GM23248 (cell line): ENCODE results near the gene WWOX. TPM values are rescaled to one million over a fixed set of nuclear protein-coding genes. Genes with fewer than 3 reads are reported as not detected.
"Not testable (repeated sequence)": the region's sequence is repeated elsewhere in the genome, so short reads cannot be mapped to it uniquely, and the experiment has no call there.

ENCODE experiments used
- DNase-seq: peaks from one replicate; pipeline ENCODE4 v3.0.0-alpha.2; 2015
- H2AFZ ChIP-seq: fragments of 200-600 bp; sonication (generic); 2 replicates; pipeline ENCODE4 v1.6.1; 2016; ENCODE audit warnings: antibody characterized with exemption
- H3F3A ChIP-seq: fragments of 200-600 bp; sonication (generic); 2 replicates; pipeline ENCODE4 v1.6.1; 2016; ENCODE audit warnings: mild to moderate bottlenecking, antibody characterized with exemption, mixed run types; ENCODE audit not compliant: insufficient read depth
- H3K27ac ChIP-seq: fragments of 200-600 bp; sonication (generic); 2 replicates; pipeline ENCODE4 v1.5.1; 2016; ENCODE audit warnings: mild to moderate bottlenecking
- H3K27me3 ChIP-seq: fragments of 200-600 bp; sonication (generic); replicated peaks from 2 replicates; pipeline ENCODE4 v1.6.1; 2016; ENCODE audit warnings: mild to moderate bottlenecking; ENCODE audit not compliant: insufficient read depth
- H3K36me3 ChIP-seq: fragments of 200-600 bp; sonication (generic); 2 replicates; pipeline ENCODE4 v1.6.1; 2016; ENCODE audit warnings: low read depth, mild to moderate bottlenecking
- H3K4me1 ChIP-seq: fragments of 200-600 bp; sonication (generic); 2 replicates; pipeline ENCODE4 v1.6.1; 2016; ENCODE audit warnings: mild to moderate bottlenecking; ENCODE audit not compliant: insufficient read depth
- H3K4me2 ChIP-seq: fragments of 200-600 bp; sonication (generic); one replicate; pipeline ENCODE4 v1.6.1; 2016; ENCODE audit warnings: mild to moderate bottlenecking; ENCODE audit not compliant: unreplicated experiment
- H3K4me3 ChIP-seq: fragments of 200-600 bp; sonication (generic); 2 replicates; pipeline ENCODE4 v1.5.1; 2016; ENCODE audit warnings: mild to moderate bottlenecking
- H3K79me2 ChIP-seq: fragments of 200-600 bp; sonication (generic); 2 replicates; pipeline ENCODE4 v1.6.1; 2016; ENCODE audit warnings: mild to moderate bottlenecking; ENCODE audit not compliant: insufficient read depth
- H3K9ac ChIP-seq: fragments of 200-600 bp; sonication (generic); 2 replicates; pipeline ENCODE4 v1.6.1; 2016; ENCODE audit warnings: mild to moderate bottlenecking
- H3K9me2 ChIP-seq: fragments of 200-600 bp; sonication (generic); 2 replicates; pipeline ENCODE4 v1.6.1; 2016; ENCODE audit warnings: mixed run types, mild to moderate bottlenecking, moderate library complexity; ENCODE audit not compliant: insufficient read depth
- H3K9me3 ChIP-seq: fragments of 200-600 bp; sonication (generic); one replicate; pipeline ENCODE4 v1.6.1; 2017; ENCODE audit warnings: low read depth
- H4K20me1 ChIP-seq: fragments of 200-600 bp; sonication (generic); 2 replicates; pipeline ENCODE4 v1.6.0; 2016; ENCODE audit not compliant: insufficient read depth
- EZH2 ChIP-seq: fragments of 200-600 bp; sonication (generic); IDR thresholded peaks from 2 replicates; pipeline ENCODE4 v1.6.1; 2018; ENCODE audit warnings: antibody characterized with exemption, mild to moderate bottlenecking; ENCODE audit not compliant: insufficient read depth, poor library complexity, severe bottlenecking
- EZH2phosphoT487 ChIP-seq: fragments of 200-600 bp; sonication (generic); IDR thresholded peaks from 2 replicates; pipeline ENCODE4 v1.6.1; 2018; ENCODE audit warnings: antibody characterized with exemption, moderate library complexity, mild to moderate bottlenecking, low read depth; ENCODE audit not compliant: insufficient read depth
- WGBS, 2 experiments: methylation state at CpG; one replicate each; pipeline ENCODE4 v1.1.6; 2015 to 2017; ENCODE audit warnings: low lambda C conversion rate in 2 of 2, low coverage in 1 of 2; ENCODE audit errors: missing lambda C conversion rate in 2 of 2; 5-methylcytosine and 5-hydroxymethylcytosine counted together
- in situ Hi-C: fragments of 300-500 bp; cut with MboI; formaldehyde crosslinking; loops from 2 replicates; pipeline ENCODE4 v1.15.0; 2020
- polyA plus RNA-seq: library from polyadenylated mRNA; unstranded; fragments of >200 nt; fragmentation: Nextera tagmentation; extraction: Ambion mirVana; gene quantifications from 2 replicates; pipeline ENCODE4 v1.2.1, GENCODE V29; 2016
- total RNA-seq: library from RNA; depleted of rRNA; stranded (reverse); fragments of >200 nt; shearing (Covaris generic); gene quantifications from 2 replicates; pipeline ENCODE4 v1.2.3, GENCODE V29; 2014

WWOX gene
- total and polyA plus RNA-seq, 2 experiments from 2014 or later: 4.5 to 6.6 TPM

GRCh38 chr16:79218351-79218750 lies 1118.9 kb downstream of the WWOX start:
- H3K27me3 ChIP-seq: no peaks in the 10 kb centered on the region
- H3K27ac ChIP-seq: no peak overlapping the region
- H3K4me1 ChIP-seq: no peaks in the 10 kb centered on the region
- no peaks in the 10 kb centered on the region for H3K9me2 ChIP-seq
- H4K20me1 ChIP-seq: no peaks in the 10 kb centered on the region
- DNase-seq: no peak
- H3K9me3 ChIP-seq: no peaks in the 10 kb centered on the region
- in situ Hi-C loops: no loop called here
- no peak overlapping the region for H3K4me3 ChIP-seq
- no peak for TF ChIP-seq EZH2
- no peak for TF ChIP-seq EZH2phosphoT487
- H3K79me2 ChIP-seq: no peaks in the 10 kb centered on the region
- H3K9ac ChIP-seq: no peak overlapping the region
- no peaks in the 10 kb centered on the region for H3K36me3 ChIP-seq
- H3K4me2 ChIP-seq: no peak overlapping the region
- 24 to 41% methylated on average over 1 of the region's 1 CpG for WGBS, 2 experiments
- H2AFZ ChIP-seq: no peak overlapping the region
- H3F3A ChIP-seq: no peaks in the 10 kb centered on the region

DNA sequence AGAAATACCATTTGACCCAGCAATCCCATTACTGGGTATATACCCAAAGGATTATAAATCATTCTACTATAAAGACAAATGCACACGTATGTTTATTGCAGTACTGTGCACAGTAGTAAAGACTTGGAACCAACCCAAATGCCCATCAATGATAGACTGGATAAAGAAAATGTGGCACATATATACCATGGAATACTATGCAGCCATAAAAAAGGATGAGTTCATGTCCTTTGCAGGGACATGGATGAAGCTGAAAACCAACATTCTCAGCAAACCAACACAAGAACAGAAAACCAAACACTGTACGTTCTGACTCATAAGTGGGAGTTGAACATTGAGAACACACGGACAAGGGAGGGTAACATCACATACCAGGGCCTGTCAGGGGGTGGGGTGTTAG lies 1126.5 kb downstream of the WWOX start:
- H3K27me3 ChIP-seq, H3K79me2 ChIP-seq, H2AFZ ChIP-seq, DNase-seq, H3K4me1 ChIP-seq, H3K9me2 ChIP-seq, in situ Hi-C loops, H4K20me1 ChIP-seq, H3F3A ChIP-seq, H3K9me3 ChIP-seq, H3K36me3 ChIP-seq, H3K4me3 ChIP-seq, H3K4me2 ChIP-seq, H3K27ac ChIP-seq, H3K9ac ChIP-seq: not testable (repeated sequence)
- 45 to 49% methylated on average over 3 of the region's 3 CpGs for WGBS, 2 experiments

- 41 to 42% methylated on average over 20 of the region's 20 CpGs for WGBS, 2 experiments
- Histone ChIP-seq H3K4me2 (no peak overlapping the region), H3K9ac (no peak overlapping the region), H2AFZ (no peak overlapping the region), H3K27me3 (no peaks in the 10 kb centered on the region), H3K79me2 (no peaks in the 10 kb centered on the region), H3K27ac (no peak overlapping the region), H4K20me1 (no peaks in the 10 kb centered on the region), H3K36me3 (no peaks in the 10 kb centered on the region), H3F3A (no peaks in the 10 kb centered on the region), H3K9me2 (no peaks in the 10 kb centered on the region), H3K4me1 (no peaks in the 10 kb centered on the region), H3K4me3 (no peak overlapping the region), H3K9me3 (no peaks in the 10 kb centered on the region)
- no peak for DNase-seq
- no peak for TF ChIP-seq EZH2phosphoT487
- TF ChIP-seq EZH2: no peak
- in situ Hi-C loops: no loop called here
Measured at GRCh38 chr16:79229361-79229760, 1129.9 kb downstream of the WWOX start.

- H3K4me2 ChIP-seq, H3K36me3 ChIP-seq, H3K9me2 ChIP-seq, H3K9me3 ChIP-seq, H3K79me2 ChIP-seq, in situ Hi-C loops, DNase-seq, H3K27ac ChIP-seq, H3K27me3 ChIP-seq, H2AFZ ChIP-seq, H3F3A ChIP-seq, H3K9ac ChIP-seq, H4K20me1 ChIP-seq, H3K4me1 ChIP-seq, H3K4me3 ChIP-seq: not testable (repeated sequence)
- WGBS, 2 experiments: 66 to 68% methylated on average over 2 of the region's 2 CpGs
Measured at GRCh38 chr16:79245700-79246099, 1146.2 kb downstream of the WWOX start.

GRCh38 chr16:79247386-79247785 lies 1147.9 kb downstream of the WWOX start:
- Histone ChIP-seq H3K4me2 (no peak overlapping the region), H4K20me1 (no peaks in the 10 kb centered on the region), H3K9ac (no peak overlapping the region), H2AFZ (no peak overlapping the region), H3K79me2 (no peaks in the 10 kb centered on the region), H3K27me3 (no peaks in the 10 kb centered on the region), H3K4me1 (no peaks in the 10 kb centered on the region), H3K27ac (no peak overlapping the region), H3F3A (no peaks in the 10 kb centered on the region), H3K9me2 (no peaks in the 10 kb centered on the region), H3K36me3 (no peaks in the 10 kb centered on the region), H3K4me3 (no peak overlapping the region), H3K9me3 (no peaks in the 10 kb centered on the region)
- whole genome bisulfite sequencing, 2 experiments: 1 to 4% methylated on average over 5 of the region's 5 CpGs
- in situ Hi-C loops: no loop called here
- DNase-seq: no peak
- TF ChIP-seq EZH2phosphoT487 (no peak), EZH2 (no peak)
